Bronchial epithelial cell (primary cell): Measurements from ENCODE around the gene NMD3. TPM values are rescaled to one million over a fixed set of nuclear protein-coding genes. Genes with fewer than 3 reads are reported as not detected.
"Not testable (repeated sequence)": the region's sequence is repeated elsewhere in the genome, so short reads cannot be mapped to it uniquely, and the experiment has no call there.

Source experiments
- DNase-seq: peaks from one replicate; pipeline ENCODE4 v3.0.0-alpha.2; 2010; ENCODE audit warnings: low read depth
- FAIRE-seq: peaks from 2 replicates; lab custom pipeline; 2011; peaks lifted over from hg19 to GRCh38; lab: Jason Lieb, UNC
- H3K27me3 ChIP-seq: 2 replicates; pipeline ENCODE4 v1.5.1; 2011; ENCODE audit warnings: low read length; ENCODE audit not compliant: control insufficient read depth, insufficient read depth
- H3K36me3 ChIP-seq: 2 replicates; pipeline ENCODE4 v1.5.1; 2011; ENCODE audit warnings: low read length; ENCODE audit not compliant: control insufficient read depth, insufficient read depth
- H3K4me3 ChIP-seq: 2 replicates; pipeline ENCODE4 v1.5.1; 2011; ENCODE audit warnings: mild to moderate bottlenecking, low read depth, low read length, control low read depth
- CTCF ChIP-seq: IDR thresholded peaks from 2 replicates; pipeline ENCODE4 v1.5.1; 2011; ENCODE audit warnings: mild to moderate bottlenecking, moderate library complexity, low read length, control low read depth, inconsistent platforms; ENCODE audit not compliant: insufficient read depth, severe bottlenecking
- total RNA-seq: library from RNA; depleted of rRNA; stranded (reverse); fragments of >200 nt; gene quantifications from 2 replicates; pipeline ENCODE4 v1.2.1, GENCODE V29; 2014

The NMD3 gene
- total RNA-seq, 1 donor from 2014 or later, result 153 TPM

GRCh38 chr3:161274691-161275298 is 53.7 kb downstream of the NMD3 start:
- no peak for FAIRE-seq
- peak; percentile 59 for DNase-seq
- H3K36me3 ChIP-seq, result no peaks in the 10 kb centered on the region
- peak; percentile 45 for TF ChIP-seq CTCF
- H3K27me3 ChIP-seq, result no peaks in the 10 kb centered on the region
- H3K4me3 ChIP-seq, result no peak overlapping the region

GRCh38 chr3:161275919-161276318 is 54.8 kb downstream of the NMD3 start:
- no peak overlapping the region for H3K4me3 ChIP-seq
- peak; percentile 64 for DNase-seq
- no peaks in the 10 kb centered on the region for H3K27me3 ChIP-seq
- H3K36me3 ChIP-seq, result no peaks in the 10 kb centered on the region
- FAIRE-seq, result no peak
- TF ChIP-seq CTCF, result no peak

- not testable (repeated sequence) for H3K4me3 ChIP-seq, FAIRE-seq, DNase-seq
Observed at GRCh38 chr3:161282387-161282786, 61.3 kb downstream of the NMD3 start.

GRCh38 chr3:161284989-161285388 is 63.9 kb downstream of the NMD3 start:
- H3K4me3 ChIP-seq, result no peak overlapping the region
- FAIRE-seq (no peak), DNase-seq (peak; percentile 99)
- H3K36me3 ChIP-seq, result no peaks in the 10 kb centered on the region
- TF ChIP-seq CTCF, result no peak
- H3K27me3 ChIP-seq, result no peaks in the 10 kb centered on the region

More at GRCh38 chr3:161282387-161282786, 61.3 kb downstream of the NMD3 start:
- not testable (repeated sequence) for H3K36me3 ChIP-seq, H3K27me3 ChIP-seq

- FAIRE-seq, result no peak
- no peak for TF ChIP-seq CTCF
Observed at GRCh38 chr3:161289174-161289573, 68.1 kb downstream of the NMD3 start.

GRCh38 chr3:161291191-161291901 is 70.2 kb downstream of the NMD3 start:
- no peak for TF ChIP-seq CTCF
- Histone ChIP-seq H3K36me3 (no peaks in the 10 kb centered on the region), H3K27me3 (no peaks in the 10 kb centered on the region), H3K4me3 (no peak overlapping the region)
- peak; percentile 98 for FAIRE-seq
- peak; percentile 80 for DNase-seq

More at GRCh38 chr3:161289174-161289573, 68.1 kb downstream of the NMD3 start:
- DNase-seq, result no peak
- H3K36me3 ChIP-seq, result no peaks in the 10 kb centered on the region
- H3K4me3 ChIP-seq, result no peak overlapping the region
- H3K27me3 ChIP-seq, result no peaks in the 10 kb centered on the region
